Choroid plexus epithelial cell (primary cell): ENCODE data around the gene ZNRF3.
A peak's percentile ranks its signal among the peaks of the same experiment; 100 is the strongest.

Experiments used
- DNase-seq: peaks from one replicate; pipeline ENCODE4 v3.0.0-alpha.2; 2010; ENCODE audit warnings: low read depth
- H3K4me3 ChIP-seq: 2 replicates; pipeline ENCODE4 v1.5.1; 2011; ENCODE audit warnings: low read depth, mild to moderate bottlenecking, control low read depth, low read length, moderate library complexity
- TF ChIP-seq, protein P1 (sequence below): conservative IDR thresholded peaks from 2 replicates; pipeline ENCODE4 v1.5.1; 2011; ENCODE audit warnings: low read depth, mild to moderate bottlenecking, control low read depth, inconsistent platforms, low read length, moderate library complexity

Gene ZNRF3

DNA sequence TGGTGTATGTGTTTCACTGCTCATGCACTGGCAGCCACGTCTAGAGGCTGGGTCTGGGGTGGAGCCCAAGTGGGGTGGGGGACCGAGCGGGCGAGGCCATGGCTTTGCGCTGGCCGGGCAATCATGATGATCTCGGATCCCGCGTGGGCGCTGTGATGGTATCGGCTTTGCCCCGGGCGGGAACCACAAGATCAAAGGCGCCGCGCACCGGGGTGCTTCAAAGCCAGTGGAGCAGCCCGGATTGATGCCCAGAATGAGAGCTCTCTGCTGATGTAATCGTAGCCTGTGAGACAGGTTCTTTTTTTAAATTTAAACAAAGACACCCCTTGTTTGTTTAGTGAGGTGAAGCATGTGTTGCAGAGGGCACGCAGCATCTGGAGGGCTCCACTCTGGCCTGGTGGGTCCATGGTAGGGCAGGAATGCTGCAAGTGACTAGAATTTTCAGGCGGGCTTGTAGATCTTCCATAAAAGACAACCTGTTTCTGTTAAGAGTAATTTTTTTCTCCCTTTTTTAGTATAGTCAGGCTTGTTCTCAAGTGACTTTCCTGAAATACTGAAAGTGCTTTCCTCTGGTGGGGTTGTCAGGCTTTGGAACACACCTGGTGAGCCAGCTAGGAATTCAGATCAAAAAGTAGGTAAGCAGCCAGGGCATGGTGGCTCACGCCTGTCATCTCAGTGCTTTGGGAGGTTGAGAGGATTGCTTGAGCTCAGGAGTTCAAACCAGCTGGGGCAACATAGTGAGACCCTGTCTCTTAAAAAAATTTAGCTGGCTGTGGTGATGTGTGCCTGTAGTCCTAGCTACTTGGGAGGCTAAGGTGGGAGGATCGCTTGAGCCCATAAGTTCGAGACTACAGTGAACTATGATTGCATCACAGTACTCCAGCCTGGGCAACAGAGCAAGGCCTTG, 40.7 kb downstream of the ZNRF3 start:
- H3K4me3 ChIP-seq = no peak overlapping the region
- TF ChIP-seq, protein P1, sequence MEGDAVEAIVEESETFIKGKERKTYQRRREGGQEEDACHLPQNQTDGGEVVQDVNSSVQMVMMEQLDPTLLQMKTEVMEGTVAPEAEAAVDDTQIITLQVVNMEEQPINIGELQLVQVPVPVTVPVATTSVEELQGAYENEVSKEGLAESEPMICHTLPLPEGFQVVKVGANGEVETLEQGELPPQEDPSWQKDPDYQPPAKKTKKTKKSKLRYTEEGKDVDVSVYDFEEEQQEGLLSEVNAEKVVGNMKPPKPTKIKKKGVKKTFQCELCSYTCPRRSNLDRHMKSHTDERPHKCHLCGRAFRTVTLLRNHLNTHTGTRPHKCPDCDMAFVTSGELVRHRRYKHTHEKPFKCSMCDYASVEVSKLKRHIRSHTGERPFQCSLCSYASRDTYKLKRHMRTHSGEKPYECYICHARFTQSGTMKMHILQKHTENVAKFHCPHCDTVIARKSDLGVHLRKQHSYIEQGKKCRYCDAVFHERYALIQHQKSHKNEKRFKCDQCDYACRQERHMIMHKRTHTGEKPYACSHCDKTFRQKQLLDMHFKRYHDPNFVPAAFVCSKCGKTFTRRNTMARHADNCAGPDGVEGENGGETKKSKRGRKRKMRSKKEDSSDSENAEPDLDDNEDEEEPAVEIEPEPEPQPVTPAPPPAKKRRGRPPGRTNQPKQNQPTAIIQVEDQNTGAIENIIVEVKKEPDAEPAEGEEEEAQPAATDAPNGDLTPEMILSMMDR = no peak
- DNase-seq = no peak

DNA sequence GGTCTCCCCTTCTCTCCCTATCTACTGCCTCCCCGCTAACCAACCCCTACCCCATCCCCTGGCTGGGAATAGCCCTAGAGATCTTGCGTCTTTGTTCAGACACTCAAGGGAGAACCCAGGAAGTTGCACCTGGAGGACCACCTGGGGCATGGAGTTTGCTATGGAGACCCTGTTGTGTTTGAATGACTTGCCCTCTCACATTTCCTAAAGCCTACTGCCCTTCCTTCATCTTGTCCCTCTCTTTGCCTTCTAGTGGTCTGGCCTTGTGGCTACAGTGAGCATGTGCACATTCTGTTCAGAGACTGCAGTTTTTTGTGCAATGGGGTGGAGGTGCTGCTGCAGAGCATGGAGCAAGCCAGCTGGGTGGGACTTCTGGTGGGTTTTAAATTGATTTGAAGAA, 42.5 kb downstream of the ZNRF3 start:
- no peak overlapping the region for H3K4me3 ChIP-seq
- no peak for DNase-seq
- TF ChIP-seq, protein P1 = no peak

DNA sequence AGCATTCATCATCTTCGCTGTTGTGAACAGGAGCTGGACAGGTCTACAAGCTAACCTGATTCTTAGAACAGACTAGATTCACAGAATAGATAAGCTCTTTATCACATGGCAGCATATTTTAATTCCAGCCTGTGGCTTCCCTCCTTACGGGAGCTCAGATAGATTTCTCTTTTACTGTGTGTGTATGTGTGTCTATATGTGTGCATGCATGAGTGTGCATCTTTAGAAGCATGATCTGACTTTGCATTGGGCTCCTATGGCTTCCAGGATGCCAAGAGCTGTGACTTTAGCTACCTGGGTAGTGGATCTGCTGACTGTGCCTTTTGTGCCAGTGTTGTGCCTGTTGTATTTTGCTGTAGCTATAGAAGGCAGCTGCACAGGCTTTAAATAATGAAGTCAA, 44.3 kb downstream of the ZNRF3 start:
- TF ChIP-seq, protein P1 = no peak
- H3K4me3 ChIP-seq = no peak overlapping the region
- DNase-seq = no peak

DNA sequence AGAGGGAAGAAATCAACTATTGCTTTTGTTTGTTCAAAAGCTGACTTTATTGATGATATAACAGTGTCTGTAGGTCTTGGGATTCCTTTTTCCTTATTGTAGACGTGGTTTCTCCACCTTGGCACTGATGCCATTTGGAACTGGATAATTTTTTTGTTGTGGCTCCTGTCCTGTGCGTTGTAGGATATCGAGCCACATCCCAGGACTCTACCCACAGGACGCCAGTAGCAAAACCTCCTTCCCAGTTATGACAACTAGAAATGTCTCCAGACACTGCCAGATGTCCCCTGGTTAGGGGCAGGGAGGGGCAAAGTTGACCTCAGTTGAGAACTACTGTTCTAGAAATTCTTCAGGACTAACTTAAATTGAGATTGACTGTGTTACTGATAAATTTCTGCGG, 45.8 kb downstream of the ZNRF3 start:
- TF ChIP-seq, protein P1 = no peak
- H3K4me3 ChIP-seq = no peak overlapping the region
- DNase-seq = no peak

DNA sequence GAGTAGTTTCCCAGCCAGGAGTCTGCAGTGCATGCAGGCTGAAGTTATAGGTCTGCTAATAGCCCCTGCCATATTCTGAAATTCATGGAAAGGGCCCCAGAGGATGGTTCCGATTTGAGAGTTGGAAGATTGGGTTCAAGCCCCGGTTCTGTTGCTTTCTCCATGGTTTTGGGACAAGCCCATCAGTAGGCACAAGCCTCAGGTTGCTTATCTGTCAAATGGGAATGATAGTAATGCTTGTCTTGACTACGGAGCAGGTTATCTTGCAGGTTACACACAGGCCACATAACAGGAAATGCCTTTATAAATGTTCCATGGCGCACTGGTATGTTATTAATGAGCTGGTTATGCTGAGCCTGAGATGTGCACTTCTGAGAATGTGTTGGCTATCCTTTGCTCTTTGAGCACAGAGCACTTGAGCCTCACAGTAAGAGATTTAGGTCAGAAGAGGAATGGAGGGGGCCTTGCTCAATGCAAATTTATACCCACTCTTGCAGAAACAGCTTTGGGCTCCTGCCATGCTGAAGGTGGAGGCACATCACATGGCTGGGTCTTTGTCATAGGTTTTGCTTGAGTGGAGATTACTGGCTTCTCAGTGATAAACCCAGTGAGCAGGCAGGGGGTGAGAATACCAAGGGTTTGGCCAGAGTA, 47.1 kb downstream of the ZNRF3 start:
- TF ChIP-seq, protein P1 = no peak
- DNase-seq = peak; percentile 73
- H3K4me3 ChIP-seq = no peak overlapping the region

DNA sequence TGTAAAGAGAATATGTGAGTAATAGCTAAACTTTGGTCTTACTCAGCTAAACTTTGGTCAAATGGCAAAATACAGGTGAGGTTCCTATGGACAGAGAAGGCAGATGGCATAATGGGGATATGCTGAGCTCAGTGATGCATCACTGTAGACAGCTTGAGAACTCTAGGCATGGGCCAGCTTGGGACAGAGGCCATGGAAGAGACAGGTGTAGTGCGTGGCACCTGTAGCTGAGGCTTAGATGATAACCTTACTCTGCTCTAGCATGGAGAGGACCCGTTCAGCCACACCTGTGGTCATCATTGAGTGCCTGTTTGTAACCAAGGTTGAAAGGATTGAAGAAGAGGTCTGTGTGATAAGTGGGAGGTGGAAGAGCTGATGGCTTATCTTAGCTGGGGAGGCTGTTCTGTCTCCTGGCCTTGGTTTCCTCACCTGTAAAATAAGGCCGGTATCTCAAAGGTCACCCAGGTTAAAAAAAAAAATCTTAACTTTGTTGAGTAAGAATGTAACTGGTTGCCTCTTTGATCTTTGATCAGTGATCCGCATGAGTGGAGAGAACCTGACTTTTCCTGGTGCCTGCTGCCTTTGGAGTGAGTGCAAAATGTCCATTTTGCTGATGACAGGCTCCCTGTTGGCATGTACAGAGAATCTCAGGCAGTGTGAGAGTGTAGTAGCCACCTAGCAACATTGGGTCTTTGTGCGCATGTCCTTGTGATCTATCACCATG, 48.6 kb downstream of the ZNRF3 start:
- DNase-seq = no peak
- no peak overlapping the region for H3K4me3 ChIP-seq
- TF ChIP-seq, protein P1 = no peak
